Immature natural killer cell (primary cell): ENCODE results near the gene EXO1. TPM values are rescaled to one million over a fixed set of nuclear protein-coding genes. Genes with fewer than 3 reads are reported as not detected.

Experiments
- DNase-seq, 3 donors: peaks; one replicate each; pipeline ENCODE4 v3.0.0; 2022; ENCODE audit warnings: mixed read lengths in 1 of 3
- H3K27ac Mint-ChIP-seq, 6 donors: one replicate each; pipeline ENCODE4 v1.8.0; 2020; ENCODE audit warnings: mixed read lengths in 6 of 6, mild to moderate bottlenecking in 5 of 6, inconsistent platforms in 4 of 6, moderate library complexity in 3 of 6
- H3K27me3 Mint-ChIP-seq, 3 donors: one replicate each; pipeline ENCODE4 v1.8.0; 2020 to 2021; ENCODE audit warnings: low read depth in 3 of 3, mild to moderate bottlenecking in 3 of 3, mixed read lengths in 3 of 3, moderate library complexity in 3 of 3, inconsistent platforms in 1 of 3
- H3K36me3 Mint-ChIP-seq, 3 donors: one replicate each; pipeline ENCODE4 v1.8.0; 2020; ENCODE audit warnings: mixed read lengths in 3 of 3, inconsistent platforms in 2 of 3, mild to moderate bottlenecking in 2 of 3
- H3K4me1 Mint-ChIP-seq, 2 donors: one replicate each; pipeline ENCODE4 v1.8.0; 2020; ENCODE audit warnings: inconsistent platforms in 2 of 2, mild to moderate bottlenecking in 2 of 2, mixed read lengths in 2 of 2, moderate library complexity in 1 of 2
- H3K4me3 Mint-ChIP-seq, 5 donors: one replicate each; pipeline ENCODE4 v1.8.0; 2020; ENCODE audit warnings: mild to moderate bottlenecking in 5 of 5, mixed read lengths in 5 of 5, inconsistent platforms in 3 of 5, moderate library complexity in 3 of 5
- H3K9me3 Mint-ChIP-seq, 6 donors: one replicate each; pipeline ENCODE4 v1.8.0; 2020; ENCODE audit warnings: mild to moderate bottlenecking in 6 of 6, mixed read lengths in 6 of 6, inconsistent platforms in 4 of 6, moderate library complexity in 3 of 6
- polyA plus RNA-seq, 3 donors: library from polyadenylated mRNA; unstranded; fragments of 300-500 nt; fragmentation: Illumina TruSeq; gene quantifications; one replicate each; pipeline ENCODE4 v1.2.3, GENCODE V29; 2021

EXO1 gene
- polyA plus RNA-seq, 3 donors from 2014 or later, result 0.49 to 0.63 TPM; not detected in 1

GRCh38 chr1:241926141-241926540 lies 78.1 kb downstream of the EXO1 start:
- Mint-ChIP-seq H3K9me3 (no peaks in the 10 kb centered on the region), H3K4me1 (no peaks in the 10 kb centered on the region), H3K4me3 (no peak overlapping the region), H3K27me3 (peaks cover 2 to 6% (median 4%) of the 10 kb centered on the region in 3 donors), H3K27ac (no peak overlapping the region), H3K36me3 (no peaks in the 10 kb centered on the region)
- no peak for DNase-seq

GRCh38 chr1:241927321-241927720 lies 79.3 kb downstream of the EXO1 start:
- H3K27ac Mint-ChIP-seq, result no peak overlapping the region
- no peaks in the 10 kb centered on the region for H3K4me1 Mint-ChIP-seq
- peaks cover 4 to 8% (median 6%) of the 10 kb centered on the region in 3 donors for H3K27me3 Mint-ChIP-seq
- no peaks in the 10 kb centered on the region for H3K36me3 Mint-ChIP-seq
- H3K9me3 Mint-ChIP-seq, result no peaks in the 10 kb centered on the region
- no peak overlapping the region for H3K4me3 Mint-ChIP-seq
- no peak for DNase-seq

- H3K4me1 Mint-ChIP-seq, result no peaks in the 10 kb centered on the region
- H3K27me3 Mint-ChIP-seq, result peaks cover 5 to 14% (median 7%) of the 10 kb centered on the region in 3 donors
- no peaks in the 10 kb centered on the region for H3K9me3 Mint-ChIP-seq
- DNase-seq, result no peak
- no peak overlapping the region for H3K4me3 Mint-ChIP-seq
- no peaks in the 10 kb centered on the region for H3K36me3 Mint-ChIP-seq
- H3K27ac Mint-ChIP-seq, result no peak overlapping the region
Measured at GRCh38 chr1:241932845-241933244, 84.8 kb downstream of the EXO1 start.

- no peaks in the 10 kb centered on the region for H3K4me1 Mint-ChIP-seq
Measured at GRCh38 chr1:241934201-241934848, 86.3 kb downstream of the EXO1 start.

GRCh38 chr1:241934866-241935265 lies 86.9 kb downstream of the EXO1 start:
- DNase-seq, result no peak
- H3K4me3 Mint-ChIP-seq, result no peak overlapping the region
- H3K4me1 Mint-ChIP-seq, result no peaks in the 10 kb centered on the region
- no peaks in the 10 kb centered on the region for H3K36me3 Mint-ChIP-seq
- H3K27me3 Mint-ChIP-seq, result peaks cover 5 to 17% (median 10%) of the 10 kb centered on the region in 3 donors
- H3K9me3 Mint-ChIP-seq, result no peaks in the 10 kb centered on the region
- H3K27ac Mint-ChIP-seq, result no peak overlapping the region

More at GRCh38 chr1:241934201-241934848, 86.3 kb downstream of the EXO1 start:
- Mint-ChIP-seq H3K4me3 (no peak overlapping the region), H3K27ac (no peak overlapping the region), H3K27me3 (peaks cover 7 to 17% (median 10%) of the 10 kb centered on the region in 3 donors), H3K9me3 (no peaks in the 10 kb centered on the region), H3K36me3 (no peaks in the 10 kb centered on the region)
- DNase-seq, result no peak

Other genes with a start within 250 kb of the EXO1 start
- gene CHML, start 207.8 kb upstream of the EXO1 start, polyA plus RNA-seq, result 1 to 10 TPM; 2.0 to 5.8 (median 3.2) TPM
- 10 to 100 TPM; 13.5 to 20.8 (median 14.1) TPM for gene OPN3, start 207.8 kb upstream of the EXO1 start, polyA plus RNA-seq
- not detected for gene WDR64, start 195.9 kb upstream of the EXO1 start, polyA plus RNA-seq
- gene BECN2, start 109.6 kb downstream of the EXO1 start, polyA plus RNA-seq, result not detected
- gene MAP1LC3C, start 150.9 kb downstream of the EXO1 start, polyA plus RNA-seq, result not detected